Thoracic aorta (tissue), 2 donors: ENCODE results near the gene MAEL. TPM values are rescaled to one million over a fixed set of nuclear protein-coding genes. Genes with fewer than 3 reads are reported as not detected.

ENCODE experiments used
- ATAC-seq: fragments of 150-250 bp; one replicate; pipeline ENCODE4 v1.8.0; 2017; ENCODE audit warnings: low read depth; ENCODE audit not compliant: insufficient number of reproducible peaks, low FRiP score
- DNase-seq: peaks from one replicate; pipeline ENCODE4 v3.0.0-alpha.2; 2020; ENCODE audit warnings: low spot score
- H3K27ac ChIP-seq, 2 donors: fragments of 200-600 bp; sonication (generic); 1 replicate in 1 of 2; 2 replicates in 1 of 2; pipeline ENCODE4 v1.5.1; 2016; ENCODE audit warnings: mild to moderate bottlenecking in 2 of 2, moderate library complexity in 2 of 2
- H3K27me3 ChIP-seq: fragments of 200-600 bp; sonication (generic); replicated peaks from 2 replicates; pipeline ENCODE4 v1.6.0; 2016; ENCODE audit warnings: mild to moderate bottlenecking; ENCODE audit not compliant: insufficient read depth
- H3K36me3 ChIP-seq: fragments of 200-600 bp; sonication (generic); one replicate; pipeline ENCODE4 v1.5.1; 2016
- H3K4me1 ChIP-seq, 2 donors: fragments of 200-600 bp; sonication (generic); 1 replicate in 1 of 2; 2 replicates in 1 of 2; pipeline versions ENCODE4 v1.5.1 to v1.6.0; 2016; ENCODE audit warnings: low read depth in 2 of 2, mild to moderate bottlenecking in 1 of 2; ENCODE audit not compliant: control insufficient read depth in 1 of 2
- H3K4me3 ChIP-seq: fragments of 200-600 bp; sonication (generic); 2 replicates; pipeline ENCODE4 v1.5.1; 2016; ENCODE audit warnings: mild to moderate bottlenecking
- H3K9me3 ChIP-seq: fragments of 200-600 bp; sonication (generic); 2 replicates; pipeline ENCODE4 v1.5.1; 2016
- total RNA-seq, 2 donors: library from RNA; depleted of rRNA; stranded (reverse); fragments of >200 nt; gene quantifications; one replicate each; pipeline versions ENCODE4 v1.1.0 to v1.2.3, GENCODE V29; 2016
- TF ChIP-seq, protein P1 (sequence below): fragments of 200-600 bp; sonication (generic); IDR thresholded peaks from one replicate; pipeline ENCODE4 v1.5.1; 2019; ENCODE audit warnings: antibody characterized with exemption

The MAEL gene
- total RNA-seq, 2 donors from 2014 or later, result not detected

GRCh38 chr1:167068761-167069160, 79.7 kb downstream of the MAEL start:
- no peaks in the 10 kb centered on the region for H3K4me1 ChIP-seq
- no peaks in the 10 kb centered on the region for H3K27me3 ChIP-seq
- H3K27ac ChIP-seq, result no peak overlapping the region
- no peaks in the 10 kb centered on the region for H3K36me3 ChIP-seq
- ATAC-seq (no peak), DNase-seq (no peak)
- TF ChIP-seq, protein P1, sequence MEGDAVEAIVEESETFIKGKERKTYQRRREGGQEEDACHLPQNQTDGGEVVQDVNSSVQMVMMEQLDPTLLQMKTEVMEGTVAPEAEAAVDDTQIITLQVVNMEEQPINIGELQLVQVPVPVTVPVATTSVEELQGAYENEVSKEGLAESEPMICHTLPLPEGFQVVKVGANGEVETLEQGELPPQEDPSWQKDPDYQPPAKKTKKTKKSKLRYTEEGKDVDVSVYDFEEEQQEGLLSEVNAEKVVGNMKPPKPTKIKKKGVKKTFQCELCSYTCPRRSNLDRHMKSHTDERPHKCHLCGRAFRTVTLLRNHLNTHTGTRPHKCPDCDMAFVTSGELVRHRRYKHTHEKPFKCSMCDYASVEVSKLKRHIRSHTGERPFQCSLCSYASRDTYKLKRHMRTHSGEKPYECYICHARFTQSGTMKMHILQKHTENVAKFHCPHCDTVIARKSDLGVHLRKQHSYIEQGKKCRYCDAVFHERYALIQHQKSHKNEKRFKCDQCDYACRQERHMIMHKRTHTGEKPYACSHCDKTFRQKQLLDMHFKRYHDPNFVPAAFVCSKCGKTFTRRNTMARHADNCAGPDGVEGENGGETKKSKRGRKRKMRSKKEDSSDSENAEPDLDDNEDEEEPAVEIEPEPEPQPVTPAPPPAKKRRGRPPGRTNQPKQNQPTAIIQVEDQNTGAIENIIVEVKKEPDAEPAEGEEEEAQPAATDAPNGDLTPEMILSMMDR, result no peak
- no peak overlapping the region for H3K4me3 ChIP-seq
- H3K9me3 ChIP-seq, result no peaks in the 10 kb centered on the region

DNA sequence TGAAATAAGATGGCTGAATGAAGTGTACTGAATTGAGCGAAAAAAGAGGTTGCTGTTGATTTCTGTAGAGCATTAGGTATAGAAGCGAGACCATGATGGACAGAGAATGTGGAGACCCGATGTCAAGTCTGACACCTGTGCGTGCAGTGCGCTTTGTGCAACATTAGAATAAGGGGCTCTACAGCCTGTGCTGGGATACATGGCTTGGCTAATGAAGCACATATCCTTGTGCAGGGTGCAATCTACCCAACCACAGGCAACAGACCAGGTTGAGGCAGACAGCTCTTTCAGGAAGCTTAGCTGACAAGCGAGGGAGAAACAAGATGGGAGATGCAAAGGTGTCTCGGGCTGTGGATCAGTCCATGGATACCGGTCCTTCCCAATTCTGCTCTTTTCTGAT, 82.2 kb downstream of the MAEL start:
- ATAC-seq (no peak), DNase-seq (no peak)
- Histone ChIP-seq H3K4me1 (no peaks in the 10 kb centered on the region), H3K9me3 (no peaks in the 10 kb centered on the region), H3K36me3 (no peaks in the 10 kb centered on the region), H3K27ac (no peak overlapping the region), H3K27me3 (no peaks in the 10 kb centered on the region), H3K4me3 (no peak overlapping the region)
- TF ChIP-seq, protein P1, result no peak

Other genes starting within 250 kb of the MAEL start
- gene POGK, start 149.8 kb upstream of the MAEL start, total RNA-seq, result 10 to 100 TPM; 33.7 to 54.6 TPM
- 1 to 10 TPM; 5.7 to 6.5 TPM for gene TADA1, start 113.0 kb upstream of the MAEL start, total RNA-seq
- under 1 TPM in 1 of 2 donors, not detected in 1; 0.85 TPM for gene ILDR2, start 13.7 kb upstream of the MAEL start, total RNA-seq
- not detected for gene GPA33, start 101.1 kb downstream of the MAEL start, total RNA-seq
- 10 to 100 TPM in 1 of 2 donors, 1 to 10 TPM in 1; 5.8 to 21.9 TPM for gene STYXL2, start 104.8 kb downstream of the MAEL start, total RNA-seq
- gene POU2F1, start 231.6 kb downstream of the MAEL start, total RNA-seq, result 10 to 100 TPM; 15.3 to 25.5 TPM